Measurements from ENCODE around the gene ZNF22. TPM values are rescaled to one million over a fixed set of nuclear protein-coding genes. Genes with fewer than 3 reads are reported as not detected.

The ZNF22 gene
- total RNA-seq, 4 donors from 2014 or later: 3.6 to 12.3 (median 8.1) TPM

GRCh38 chr10:44995581-44995913 lies 5.2 kb upstream of the ZNF22 start:
- intact Hi-C loops (cut with DNase I; ENCODE audit: low total_unique reads): loop anchor here (1.0 to 10.0 kb wide), 2 partner anchors 14 to 429 kb away; no protein-coding TSS in a partner anchor
- no peaks in the 10 kb centered on the region for H3K36me3 ChIP-seq
- H3K4me3 ChIP-seq: no peak overlapping the region
- in situ Hi-C loops (cut with MboI; ENCODE audit: low sequenced_read_pairs in 4 of 4): loop anchor here in 2 of 4 donors (25.0 kb wide), 2 partner anchors 1017 to 1583 kb away; partner anchors contain the start of gene HNRNPF (in 2 of the 2)
- no peak for DNase-seq
- H3K27ac ChIP-seq: peak overlapping the region; percentile 72 to 91 (median 82)
- no peaks in the 10 kb centered on the region for H3K9me3 ChIP-seq
- no peak for ATAC-seq
- peaks cover 62 to 93% of the 10 kb centered on the region in 2 donors for H3K4me1 ChIP-seq
- H3K27me3 ChIP-seq: no peaks in the 10 kb centered on the region
- TF ChIP-seq CTCF (IDR thresholded peaks at IDR 0.05 in 4 of 5, conservative IDR thresholded peaks at IDR 0.05 in 1 of 5) (no peak), POLR2A (IDR thresholded peaks at IDR 0.05) (no peak)

- H3K4me1 ChIP-seq: peaks cover 62 to 87% of the 10 kb centered on the region in 2 donors
Measured at GRCh38 chr10:44995914-44996669, 4.6 kb upstream of the ZNF22 start.

GRCh38 chr10:44997105-44997748 lies 3.5 kb upstream of the ZNF22 start:
- no peaks in the 10 kb centered on the region for H3K27me3 ChIP-seq
- ATAC-seq: no peak
- intact Hi-C loops (cut with DNase I; ENCODE audit: low total_unique reads) (loop anchor here (10.0 kb wide), 1 partner anchor 428 kb away; no protein-coding TSS in a partner anchor), in situ Hi-C loops (cut with MboI; ENCODE audit: low sequenced_read_pairs in 4 of 4) (loop anchor here in 2 of 4 donors (25.0 kb wide), 2 partner anchors 1015 to 1585 kb away; partner anchors contain the start of gene HNRNPF (in 2 of the 2))
- TF ChIP-seq POLR2A (IDR thresholded peaks at IDR 0.05): no peak
- no peak for TF ChIP-seq CTCF (IDR thresholded peaks at IDR 0.05 in 4 of 5, conservative IDR thresholded peaks at IDR 0.05 in 1 of 5)
- H3K4me3 ChIP-seq: peak overlapping the region in 1 of 4 donors; percentile 13
- H3K36me3 ChIP-seq: no peaks in the 10 kb centered on the region
- no peak for DNase-seq
- peaks cover 61 to 81% of the 10 kb centered on the region in 2 donors for H3K4me1 ChIP-seq
- no peaks in the 10 kb centered on the region for H3K9me3 ChIP-seq
- H3K27ac ChIP-seq: peak overlapping the region; percentile 72 to 91 (median 82)

More at GRCh38 chr10:44995914-44996669, 4.6 kb upstream of the ZNF22 start:
- Histone ChIP-seq H3K4me3 (peak overlapping the region in 2 of 4 donors; percentile 0 to 13), H3K9me3 (no peaks in the 10 kb centered on the region), H3K36me3 (no peaks in the 10 kb centered on the region), H3K27ac (peak overlapping the region; percentile 72 to 91 (median 82)), H3K27me3 (no peaks in the 10 kb centered on the region)
- TF ChIP-seq POLR2A (IDR thresholded peaks at IDR 0.05): peak in 1 of 2 donors; percentile 29
- TF ChIP-seq CTCF (IDR thresholded peaks at IDR 0.05 in 4 of 5, conservative IDR thresholded peaks at IDR 0.05 in 1 of 5): no peak
- in situ Hi-C loops (cut with MboI; ENCODE audit: low sequenced_read_pairs in 4 of 4) (loop anchor here in 2 of 4 donors (25.0 kb wide), 2 partner anchors 1016 to 1584 kb away; partner anchors contain the start of gene HNRNPF (in 2 of the 2)), intact Hi-C loops (cut with DNase I; ENCODE audit: low total_unique reads) (loop anchor here (1.0 to 10.0 kb wide), 2 partner anchors 15 to 429 kb away; no protein-coding TSS in a partner anchor)
- peak; percentile 76 to 80 for DNase-seq
- peak; percentile 73 to 84 for ATAC-seq

DNA sequence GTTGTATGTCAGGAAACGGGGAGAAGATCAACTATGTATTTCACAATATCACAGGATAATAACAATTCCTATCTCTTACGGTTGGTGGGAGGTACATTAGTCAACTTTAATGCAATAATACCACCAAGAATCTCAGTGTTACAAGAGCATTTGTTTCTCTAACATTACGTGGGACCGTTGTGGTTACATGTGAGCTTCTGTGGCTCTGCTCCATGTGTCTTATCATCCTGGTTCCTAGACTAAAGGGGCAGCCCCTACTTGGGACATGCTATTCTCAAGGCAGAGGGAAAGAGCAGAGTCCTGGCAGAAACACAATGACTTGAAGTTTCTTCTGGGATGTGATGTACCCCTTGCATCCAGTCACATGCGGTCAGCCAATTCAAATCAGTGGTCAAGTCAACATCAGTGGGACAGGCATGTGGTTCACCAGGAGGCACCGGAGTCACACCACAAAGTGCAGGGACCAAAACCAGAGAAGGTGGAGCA lies 2.5 kb upstream of the ZNF22 start:
- peak in 1 of 2 donors; percentile 46 for DNase-seq
- in situ Hi-C loops (cut with MboI; ENCODE audit: low sequenced_read_pairs in 4 of 4) (loop anchor here in 2 of 4 donors (25.0 kb wide), 2 partner anchors 1014 to 1586 kb away; partner anchors contain the start of gene HNRNPF (in 2 of the 2)), intact Hi-C loops (cut with DNase I; ENCODE audit: low total_unique reads) (loop anchor here (10.0 kb wide), 1 partner anchor 427 kb away; no protein-coding TSS in a partner anchor)
- no peaks in the 10 kb centered on the region for H3K9me3 ChIP-seq
- peak overlapping the region; percentile 72 to 91 (median 82) for H3K27ac ChIP-seq
- H3K27me3 ChIP-seq: no peaks in the 10 kb centered on the region
- ATAC-seq: no peak
- H3K4me3 ChIP-seq: no peak overlapping the region
- H3K36me3 ChIP-seq: peaks cover 0 to under 1% of the 10 kb centered on the region in 2 donors
- TF ChIP-seq POLR2A (IDR thresholded peaks at IDR 0.05) (no peak), CTCF (IDR thresholded peaks at IDR 0.05 in 4 of 5, conservative IDR thresholded peaks at IDR 0.05 in 1 of 5) (no peak)
- peaks cover 55 to 80% of the 10 kb centered on the region in 2 donors for H3K4me1 ChIP-seq
